K562 (cell line): ENCODE data around the gene UBE2M. TPM values are rescaled to one million over a fixed set of nuclear protein-coding genes. Genes with fewer than 3 reads are reported as not detected.

ENCODE experiments used
- BCOR ChIP-seq: fragments of 450-650 bp; IDR thresholded peaks from 2 replicates; pipeline ENCODE4 v1.6.1; 2016
- MTA2 ChIP-seq: fragments of 450-650 bp; IDR thresholded peaks from 2 replicates; pipeline ENCODE4 v1.6.1; 2016; ENCODE audit warnings: low read depth
- SRF ChIP-seq, 2 experiments: fragments of 250-450, 450-650 bp in 1 of 2; sonication (Bioruptor Pico) in 1 of 2; sonication (generic) in 1 of 2; formaldehyde crosslinking; IDR thresholded peaks; 2 replicates each; pipeline versions ENCODE4 v1.5.0 to v1.5.1; 2020 to 2022; ENCODE audit warnings: mild to moderate bottlenecking in 1 of 2, missing genetic modification reagents in 1 of 2
- XRCC4 ChIP-seq: IDR thresholded peaks from one replicate; pipeline ENCODE4 v1.6.1; 2011; ENCODE audit not compliant: insufficient read depth, insufficient read length; ENCODE audit errors: extremely low read depth
- ZBTB7A ChIP-seq: IDR thresholded peaks from 2 replicates; pipeline ENCODE4 v1.6.1; 2011; ENCODE audit warnings: low read depth, mild to moderate bottlenecking, low read length, moderate library complexity, borderline replicate concordance; ENCODE audit not compliant: control insufficient read depth
- polyA plus RNA-seq, 8 experiments: library from polyadenylated mRNA; depleted of rRNA in 4 of 8; stranded (reverse) in 5 of 8; unstranded in 3 of 8; fragments of >200 nt; fragmentation: Nextera tagmentation in 2 of 8; fragmentation: Illumina TruSeq in 1 of 8; extraction: Ambion mirVana in 2 of 8; extraction: Trizol in 1 of 8; gene quantifications; 2 replicates each; pipeline versions ENCODE4 v1.2.1 to v1.2.3, GENCODE V29; 2011 to 2014; ENCODE audit warnings: inconsistent platforms in 1 of 8, missing spikeins in 1 of 8
- total RNA-seq, 7 experiments: library from RNA; depleted of rRNA in 6 of 7; stranded (reverse); fragments of >200 nt in 6 of 7; fragmentation: Illumina TruSeq in 2 of 7; extraction: Trizol in 2 of 7; gene quantifications; 2 replicates each; pipeline versions ENCODE4 v1.2.1 to v1.2.3, GENCODE V29; 2011 to 2021; ENCODE audit warnings: low replicate concordance in 1 of 7
- TF ChIP-seq, protein P1 (sequence below): fragments of 200-800 bp; sonication (Bioruptor generic); IDR thresholded peaks from 2 replicates; pipeline ENCODE4 v1.6.1; 2017; ENCODE audit warnings: missing genetic modification characterization, missing compliant biosample characterization
- TF ChIP-seq, protein P2 (sequence below): IDR thresholded peaks from 2 replicates; pipeline ENCODE4 v1.6.1; 2016; ENCODE audit warnings: missing genetic modification characterization, missing compliant biosample characterization
- TF ChIP-seq, protein P3 (sequence below): fragments of 250-450 bp; sonication (Bioruptor Pico); IDR thresholded peaks from 2 replicates; pipeline ENCODE4 v1.8.0; 2022; ENCODE audit warnings: inconsistent platforms

Gene UBE2M
- total and polyA plus RNA-seq, 9 of the 15 experiments (the other 6 are each of a cell fraction or from before 2014, with no cell fraction given), result 0.92 to 163 (median 85.7) TPM

- TF ChIP-seq, protein P1, sequence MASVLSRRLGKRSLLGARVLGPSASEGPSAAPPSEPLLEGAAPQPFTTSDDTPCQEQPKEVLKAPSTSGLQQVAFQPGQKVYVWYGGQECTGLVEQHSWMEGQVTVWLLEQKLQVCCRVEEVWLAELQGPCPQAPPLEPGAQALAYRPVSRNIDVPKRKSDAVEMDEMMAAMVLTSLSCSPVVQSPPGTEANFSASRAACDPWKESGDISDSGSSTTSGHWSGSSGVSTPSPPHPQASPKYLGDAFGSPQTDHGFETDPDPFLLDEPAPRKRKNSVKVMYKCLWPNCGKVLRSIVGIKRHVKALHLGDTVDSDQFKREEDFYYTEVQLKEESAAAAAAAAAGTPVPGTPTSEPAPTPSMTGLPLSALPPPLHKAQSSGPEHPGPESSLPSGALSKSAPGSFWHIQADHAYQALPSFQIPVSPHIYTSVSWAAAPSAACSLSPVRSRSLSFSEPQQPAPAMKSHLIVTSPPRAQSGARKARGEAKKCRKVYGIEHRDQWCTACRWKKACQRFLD (CRISPR knock-in tag), result no peak
- TF ChIP-seq, protein P2, sequence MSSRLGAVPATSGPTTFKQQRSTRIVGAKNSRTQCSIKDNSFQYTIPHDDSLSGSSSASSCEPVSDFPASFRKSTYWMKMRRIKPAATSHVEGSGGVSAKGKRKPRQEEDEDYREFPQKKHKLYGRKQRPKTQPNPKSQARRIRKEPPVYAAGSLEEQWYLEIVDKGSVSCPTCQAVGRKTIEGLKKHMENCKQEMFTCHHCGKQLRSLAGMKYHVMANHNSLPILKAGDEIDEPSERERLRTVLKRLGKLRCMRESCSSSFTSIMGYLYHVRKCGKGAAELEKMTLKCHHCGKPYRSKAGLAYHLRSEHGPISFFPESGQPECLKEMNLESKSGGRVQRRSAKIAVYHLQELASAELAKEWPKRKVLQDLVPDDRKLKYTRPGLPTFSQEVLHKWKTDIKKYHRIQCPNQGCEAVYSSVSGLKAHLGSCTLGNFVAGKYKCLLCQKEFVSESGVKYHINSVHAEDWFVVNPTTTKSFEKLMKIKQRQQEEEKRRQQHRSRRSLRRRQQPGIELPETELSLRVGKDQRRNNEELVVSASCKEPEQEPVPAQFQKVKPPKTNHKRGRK (tag), result peak; percentile 65; the same call in 1 of the 2 replicates
- TF ChIP-seq BCOR, result no peak
- no peak for TF ChIP-seq SRF (CRISPR knock-in tag; IDR thresholded peaks at IDR 0.05)
- TF ChIP-seq, protein P3, sequence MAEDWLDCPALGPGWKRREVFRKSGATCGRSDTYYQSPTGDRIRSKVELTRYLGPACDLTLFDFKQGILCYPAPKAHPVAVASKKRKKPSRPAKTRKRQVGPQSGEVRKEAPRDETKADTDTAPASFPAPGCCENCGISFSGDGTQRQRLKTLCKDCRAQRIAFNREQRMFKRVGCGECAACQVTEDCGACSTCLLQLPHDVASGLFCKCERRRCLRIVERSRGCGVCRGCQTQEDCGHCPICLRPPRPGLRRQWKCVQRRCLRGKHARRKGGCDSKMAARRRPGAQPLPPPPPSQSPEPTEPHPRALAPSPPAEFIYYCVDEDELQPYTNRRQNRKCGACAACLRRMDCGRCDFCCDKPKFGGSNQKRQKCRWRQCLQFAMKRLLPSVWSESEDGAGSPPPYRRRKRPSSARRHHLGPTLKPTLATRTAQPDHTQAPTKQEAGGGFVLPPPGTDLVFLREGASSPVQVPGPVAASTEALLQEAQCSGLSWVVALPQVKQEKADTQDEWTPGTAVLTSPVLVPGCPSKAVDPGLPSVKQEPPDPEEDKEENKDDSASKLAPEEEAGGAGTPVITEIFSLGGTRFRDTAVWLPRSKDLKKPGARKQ (CRISPR knock-in tag), result no peak
- TF ChIP-seq MTA2, result peak; percentile 27; the same call in 1 of the 2 replicates
- no peak for TF ChIP-seq ZBTB7A
- no peak for TF ChIP-seq XRCC4
Observed at GRCh38 chr19:58585442-58586132, 27.2 kb upstream of the UBE2M start (continued).
